Gastrocnemius medialis (tissue), 4 donors: ENCODE data around the gene POLN.

Experiments
- CTCF ChIP-seq, 5 experiments: fragments of 450-650 bp in 3 of 5; fragments of 200-600 bp in 2 of 5; sonication (generic) in 2 of 5; IDR thresholded peaks in 4 of 5; conservative IDR thresholded peaks in 1 of 5; 1 replicate in 4 of 5; 2 replicates in 1 of 5; pipeline ENCODE4 v1.5.1; 2016 to 2019; ENCODE audit warnings: antibody characterized with exemption in 5 of 5, mild to moderate bottlenecking in 3 of 5, moderate library complexity in 3 of 5
- POLR2A ChIP-seq, 2 donors: fragments of 450-650 bp; IDR thresholded peaks; one replicate each; pipeline ENCODE4 v1.6.1; 2017; ENCODE audit warnings: antibody characterized with exemption in 2 of 2, mild to moderate bottlenecking in 2 of 2, moderate library complexity in 2 of 2

DNA sequence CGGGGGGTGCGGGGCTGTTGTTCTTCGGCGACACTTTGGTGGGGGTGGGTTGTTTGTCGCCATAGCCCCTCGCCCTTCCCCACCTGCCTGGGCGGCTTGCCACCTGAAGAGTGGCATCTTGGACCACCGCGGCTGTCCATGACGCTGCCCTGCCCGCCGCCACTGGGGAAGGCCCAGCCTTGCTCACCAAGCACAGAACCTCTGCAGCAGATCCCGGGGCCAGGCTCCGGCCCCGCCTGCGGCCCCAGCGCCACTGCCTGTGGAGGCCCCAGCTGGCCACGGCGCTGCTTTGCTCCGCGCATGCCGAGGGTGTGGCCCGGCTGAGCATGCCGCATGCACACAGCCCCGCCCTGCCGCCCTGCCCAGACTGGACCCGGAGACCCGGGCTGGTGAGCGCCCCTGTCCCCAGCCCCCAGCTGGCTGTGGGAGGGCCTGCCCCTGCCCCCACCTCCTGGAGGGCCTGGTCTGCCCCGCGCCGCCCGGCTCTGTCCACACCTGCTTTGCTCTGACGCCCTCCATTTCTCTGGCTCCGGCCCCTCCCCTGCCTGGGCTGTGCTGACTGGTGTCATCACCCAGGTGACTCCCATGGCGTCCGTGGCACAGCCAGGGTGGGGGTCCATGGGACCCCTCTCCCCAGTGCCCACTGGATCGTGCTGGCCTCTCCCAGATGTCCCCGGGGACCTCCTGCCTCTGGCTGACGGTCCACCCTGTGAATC is 177.5 kb downstream of the POLN start:
- TF ChIP-seq CTCF (IDR thresholded peaks at IDR 0.05 in 4 of 5, conservative IDR thresholded peaks at IDR 0.05 in 1 of 5), result no peak
- TF ChIP-seq POLR2A (IDR thresholded peaks at IDR 0.05), result no peak
